Measurements from ENCODE around the gene ENO4. TPM values are rescaled to one million over a fixed set of nuclear protein-coding genes. Genes with fewer than 3 reads are reported as not detected.

Gene ENO4
- total RNA-seq, 1 donor from 2014 or later, result not detected

DNA sequence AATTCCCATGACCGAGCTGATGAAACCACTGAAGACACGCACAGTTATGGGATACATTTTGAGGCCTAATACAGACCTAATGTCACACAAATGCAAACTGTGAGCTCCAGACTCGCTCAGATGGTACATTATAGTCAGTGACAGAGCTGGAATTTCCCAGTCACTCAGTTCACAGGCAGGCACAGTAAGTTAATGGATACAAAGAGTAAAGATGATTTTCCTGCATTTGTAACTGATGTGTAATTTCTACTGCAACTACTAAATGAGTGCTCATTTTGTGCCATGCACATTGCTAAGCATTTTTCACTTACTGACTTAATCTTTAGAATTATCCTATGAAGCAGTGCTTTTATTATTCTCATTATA is 56.5 kb downstream of the ENO4 start:
- Histone ChIP-seq H3K4me1 (ENCODE audit: control insufficient read depth in 3 of 3, insufficient read depth in 3 of 3, low read length in 3 of 3) (no peaks in the 10 kb centered on the region), H3K27me3 (ENCODE audit: control insufficient read depth in 3 of 3, insufficient read depth in 3 of 3, low read length in 3 of 3) (no peaks in the 10 kb centered on the region), H3K9ac (ENCODE audit: low read depth in 1 of 3, low read length in 3 of 3) (no peak overlapping the region), H3K9me3 (ENCODE audit: control insufficient read depth in 3 of 3, low read length in 3 of 3) (no peaks in the 10 kb centered on the region), H3K4me3 (ENCODE audit: low read length in 3 of 3) (no peak overlapping the region), H3K27ac (ENCODE audit: low read depth, low read length) (no peak overlapping the region), H3K36me3 (ENCODE audit: control insufficient read depth in 3 of 3, insufficient read depth in 3 of 3, low read length in 3 of 3) (no peaks in the 10 kb centered on the region)

DNA sequence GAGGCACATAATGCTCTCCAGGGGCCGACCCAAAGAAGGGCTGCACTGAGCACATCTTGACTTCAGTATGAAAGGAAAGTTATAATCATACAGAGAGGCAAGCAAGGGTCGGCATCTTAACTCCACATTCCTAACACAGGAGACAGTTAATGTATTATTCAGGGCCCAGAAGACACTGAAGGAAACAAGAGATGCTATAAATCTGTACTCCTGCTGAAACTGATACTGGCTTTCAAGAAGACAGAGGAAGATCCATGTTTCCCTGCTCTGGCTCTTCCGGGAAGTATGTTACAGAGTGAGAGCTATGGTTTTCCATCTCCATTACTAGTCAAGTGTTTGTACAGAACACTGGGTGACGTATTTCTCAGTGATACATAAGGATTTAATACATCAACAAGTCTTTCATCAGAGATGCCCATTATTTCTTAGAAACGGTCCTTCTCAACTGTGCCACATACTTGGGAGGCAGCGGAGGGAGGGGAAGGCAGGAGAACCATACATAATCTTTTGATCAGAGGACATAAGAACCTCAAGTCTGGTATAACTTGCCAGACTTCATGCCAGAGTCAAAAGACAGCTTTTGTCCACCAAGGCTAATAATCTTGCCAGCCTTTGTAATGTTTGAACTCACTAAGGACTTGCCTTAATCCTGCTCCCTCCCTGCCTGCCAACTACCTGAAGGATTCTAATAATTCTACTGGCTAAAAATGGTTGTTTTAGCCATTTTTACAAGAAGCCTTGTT is 58.1 kb downstream of the ENO4 start:
- Histone ChIP-seq H3K36me3 (ENCODE audit: control insufficient read depth in 3 of 3, insufficient read depth in 3 of 3, low read length in 3 of 3) (no peaks in the 10 kb centered on the region), H3K9me3 (ENCODE audit: control insufficient read depth in 3 of 3, low read length in 3 of 3) (no peaks in the 10 kb centered on the region), H3K27ac (ENCODE audit: low read depth, low read length) (no peak overlapping the region), H3K9ac (ENCODE audit: low read depth in 1 of 3, low read length in 3 of 3) (no peak overlapping the region), H3K27me3 (ENCODE audit: control insufficient read depth in 3 of 3, insufficient read depth in 3 of 3, low read length in 3 of 3) (no peaks in the 10 kb centered on the region), H3K4me3 (ENCODE audit: low read length in 3 of 3) (no peak overlapping the region), H3K4me1 (ENCODE audit: control insufficient read depth in 3 of 3, insufficient read depth in 3 of 3, low read length in 3 of 3) (no peaks in the 10 kb centered on the region)

DNA sequence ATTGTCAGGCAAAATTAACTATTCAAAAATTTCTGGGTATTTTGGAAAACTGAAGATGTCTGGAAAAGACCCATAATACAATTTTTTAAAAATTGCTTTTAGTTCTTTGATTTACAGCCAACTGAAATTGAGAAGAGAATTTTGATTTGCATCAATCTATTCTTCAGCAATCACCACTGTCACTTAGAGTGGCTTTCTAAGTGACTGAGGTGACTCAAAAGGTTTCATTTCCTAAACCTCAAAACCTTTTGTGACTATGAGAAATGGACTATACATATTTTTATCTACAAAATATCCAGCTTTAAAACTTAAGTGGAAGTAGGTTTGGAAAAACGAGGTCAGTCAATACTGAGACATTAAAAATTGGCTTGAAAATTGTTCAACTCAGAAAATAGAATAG is 60.0 kb downstream of the ENO4 start:
- no peak overlapping the region for H3K9ac ChIP-seq (ENCODE audit: low read depth in 1 of 3, low read length in 3 of 3)
- no peaks in the 10 kb centered on the region for H3K9me3 ChIP-seq (ENCODE audit: control insufficient read depth in 3 of 3, low read length in 3 of 3)
- H3K4me3 ChIP-seq (ENCODE audit: low read length in 3 of 3), result no peak overlapping the region
- no peaks in the 10 kb centered on the region for H3K36me3 ChIP-seq (ENCODE audit: control insufficient read depth in 3 of 3, insufficient read depth in 3 of 3, low read length in 3 of 3)
- H3K27me3 ChIP-seq (ENCODE audit: control insufficient read depth in 3 of 3, insufficient read depth in 3 of 3, low read length in 3 of 3), result no peaks in the 10 kb centered on the region
- H3K4me1 ChIP-seq (ENCODE audit: control insufficient read depth in 3 of 3, insufficient read depth in 3 of 3, low read length in 3 of 3), result no peaks in the 10 kb centered on the region
- no peak overlapping the region for H3K27ac ChIP-seq (ENCODE audit: low read depth, low read length)

DNA sequence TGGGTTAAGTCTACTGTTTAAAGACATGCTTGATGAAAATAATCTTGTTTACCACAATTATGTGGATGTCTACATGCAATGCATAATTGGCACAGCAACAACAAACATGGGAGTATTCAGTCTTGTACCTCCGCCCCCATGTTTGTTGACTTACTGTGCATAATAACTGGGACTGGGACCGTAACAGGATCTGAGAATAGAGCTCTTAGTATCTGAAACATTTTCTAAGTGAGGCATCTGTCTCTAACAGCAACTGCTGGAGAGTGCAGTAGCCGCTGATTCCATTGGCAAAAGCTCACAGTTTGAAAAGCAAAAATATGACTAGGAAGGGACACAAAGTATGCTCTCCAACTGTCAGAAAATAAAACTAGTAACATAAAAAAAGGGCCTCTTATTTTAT is 61.6 kb downstream of the ENO4 start:
- Histone ChIP-seq H3K36me3 (ENCODE audit: control insufficient read depth in 3 of 3, insufficient read depth in 3 of 3, low read length in 3 of 3) (no peaks in the 10 kb centered on the region), H3K27me3 (ENCODE audit: control insufficient read depth in 3 of 3, insufficient read depth in 3 of 3, low read length in 3 of 3) (no peaks in the 10 kb centered on the region), H3K27ac (ENCODE audit: low read depth, low read length) (no peak overlapping the region), H3K9ac (ENCODE audit: low read depth in 1 of 3, low read length in 3 of 3) (no peak overlapping the region), H3K9me3 (ENCODE audit: control insufficient read depth in 3 of 3, low read length in 3 of 3) (no peaks in the 10 kb centered on the region), H3K4me3 (ENCODE audit: low read length in 3 of 3) (no peak overlapping the region), H3K4me1 (ENCODE audit: control insufficient read depth in 3 of 3, insufficient read depth in 3 of 3, low read length in 3 of 3) (no peaks in the 10 kb centered on the region)

DNA sequence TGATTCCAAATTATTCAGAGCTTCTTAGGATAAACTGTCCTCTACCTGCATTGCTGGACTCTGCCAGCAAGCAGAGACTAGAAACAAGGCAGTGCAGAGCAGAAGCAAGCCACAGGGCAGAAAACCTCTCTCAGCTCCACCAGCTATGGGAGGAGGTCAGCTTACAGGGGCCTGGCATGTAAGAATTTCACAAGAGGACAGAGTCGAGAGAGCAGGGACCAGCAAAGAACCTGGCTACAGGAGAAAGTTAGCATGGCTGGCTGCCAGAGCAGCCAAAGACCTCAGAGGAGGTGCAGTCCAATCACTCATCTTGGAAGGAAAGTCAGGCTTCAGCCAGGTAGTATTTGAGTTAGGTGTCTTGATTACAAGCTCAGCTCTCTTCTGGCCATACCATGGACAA is 62.9 kb downstream of the ENO4 start:
- Histone ChIP-seq H3K27me3 (ENCODE audit: control insufficient read depth in 3 of 3, insufficient read depth in 3 of 3, low read length in 3 of 3) (no peaks in the 10 kb centered on the region), H3K36me3 (ENCODE audit: control insufficient read depth in 3 of 3, insufficient read depth in 3 of 3, low read length in 3 of 3) (no peaks in the 10 kb centered on the region), H3K27ac (ENCODE audit: low read depth, low read length) (no peak overlapping the region), H3K4me1 (ENCODE audit: control insufficient read depth in 3 of 3, insufficient read depth in 3 of 3, low read length in 3 of 3) (no peaks in the 10 kb centered on the region), H3K4me3 (ENCODE audit: low read length in 3 of 3) (no peak overlapping the region), H3K9me3 (ENCODE audit: control insufficient read depth in 3 of 3, low read length in 3 of 3) (no peaks in the 10 kb centered on the region), H3K9ac (ENCODE audit: low read depth in 1 of 3, low read length in 3 of 3) (no peak overlapping the region)

DNA sequence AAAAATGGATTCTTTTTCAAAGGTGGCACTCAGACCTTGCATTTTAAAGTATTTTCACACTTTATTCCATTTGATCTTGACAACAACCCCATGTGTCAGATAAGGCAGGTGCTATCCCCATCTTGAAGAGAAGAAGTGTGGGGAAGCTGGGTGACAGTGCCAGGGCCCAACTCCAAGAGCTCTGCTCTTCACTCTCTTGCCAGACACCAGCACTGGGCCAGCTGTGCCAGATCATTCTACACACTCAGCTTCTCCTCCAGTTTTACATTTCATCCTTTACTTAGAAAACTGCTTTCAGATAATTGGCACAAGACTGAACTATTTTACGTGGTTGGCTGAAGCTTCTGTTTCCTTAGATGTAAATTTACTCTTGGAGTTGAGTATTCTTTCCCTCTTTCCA is 64.4 kb downstream of the ENO4 start:
- no peak overlapping the region for H3K4me3 ChIP-seq (ENCODE audit: low read length in 3 of 3)
- H3K27me3 ChIP-seq (ENCODE audit: control insufficient read depth in 3 of 3, insufficient read depth in 3 of 3, low read length in 3 of 3), result no peaks in the 10 kb centered on the region
- no peak overlapping the region for H3K9ac ChIP-seq (ENCODE audit: low read depth in 1 of 3, low read length in 3 of 3)
- H3K4me1 ChIP-seq (ENCODE audit: control insufficient read depth in 3 of 3, insufficient read depth in 3 of 3, low read length in 3 of 3), result no peaks in the 10 kb centered on the region
- H3K27ac ChIP-seq (ENCODE audit: low read depth, low read length), result no peak overlapping the region
- H3K36me3 ChIP-seq (ENCODE audit: control insufficient read depth in 3 of 3, insufficient read depth in 3 of 3, low read length in 3 of 3), result no peaks in the 10 kb centered on the region
- no peaks in the 10 kb centered on the region for H3K9me3 ChIP-seq (ENCODE audit: control insufficient read depth in 3 of 3, low read length in 3 of 3)

DNA sequence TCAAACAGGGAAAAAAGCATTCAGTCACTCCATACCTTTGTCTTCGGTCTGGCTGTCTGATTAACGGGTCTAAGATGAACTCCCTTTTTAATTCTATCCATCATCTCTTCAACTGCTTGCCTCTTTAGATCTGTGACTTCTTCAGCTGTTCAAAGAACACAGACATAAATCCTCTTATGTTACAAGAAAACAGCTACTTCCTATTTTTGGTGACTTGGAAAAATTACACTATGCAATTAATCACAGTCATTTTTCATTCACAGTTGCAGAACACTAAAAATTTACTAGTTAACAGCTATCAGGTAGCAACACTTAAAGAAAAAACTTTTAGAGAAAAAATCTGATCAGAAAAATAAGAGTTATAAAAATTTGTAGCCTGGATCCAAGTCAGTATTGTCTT is 66.0 kb downstream of the ENO4 start:
- H3K27me3 ChIP-seq (ENCODE audit: control insufficient read depth in 3 of 3, insufficient read depth in 3 of 3, low read length in 3 of 3), result no peaks in the 10 kb centered on the region
- H3K4me3 ChIP-seq (ENCODE audit: low read length in 3 of 3), result no peak overlapping the region

DNA sequence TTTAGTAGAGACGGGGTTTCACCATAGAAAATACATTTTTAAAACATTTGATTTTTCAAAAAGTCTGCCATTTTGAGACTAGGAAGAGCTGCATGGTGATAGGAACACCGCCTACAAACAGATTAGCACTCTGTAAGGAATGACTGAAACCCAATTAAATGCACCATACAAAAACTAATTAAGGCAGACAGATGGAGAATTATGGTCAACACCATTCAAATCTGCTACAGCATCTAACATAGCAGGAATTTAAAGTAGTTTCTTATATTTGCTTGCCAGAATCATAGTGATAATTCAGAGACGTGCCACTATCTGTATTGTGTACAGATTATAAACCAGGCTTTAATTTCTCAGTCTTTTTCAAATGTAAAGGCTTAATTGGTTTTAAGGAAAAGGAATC is 68.2 kb downstream of the ENO4 start:
- H3K9ac ChIP-seq (ENCODE audit: low read depth in 1 of 3, low read length in 3 of 3), result no peak overlapping the region
- H3K36me3 ChIP-seq (ENCODE audit: control insufficient read depth in 3 of 3, insufficient read depth in 3 of 3, low read length in 3 of 3), result no peaks in the 10 kb centered on the region
- no peak overlapping the region for H3K27ac ChIP-seq (ENCODE audit: low read depth, low read length)
- no peaks in the 10 kb centered on the region for H3K9me3 ChIP-seq (ENCODE audit: control insufficient read depth in 3 of 3, low read length in 3 of 3)
- H3K4me1 ChIP-seq (ENCODE audit: control insufficient read depth in 3 of 3, insufficient read depth in 3 of 3, low read length in 3 of 3), result no peaks in the 10 kb centered on the region
- H3K27me3 ChIP-seq (ENCODE audit: control insufficient read depth in 3 of 3, insufficient read depth in 3 of 3, low read length in 3 of 3), result no peaks in the 10 kb centered on the region
- H3K4me3 ChIP-seq (ENCODE audit: low read length in 3 of 3), result no peak overlapping the region

More for the DNA sequence above, 66.0 kb downstream of the ENO4 start:
- no peaks in the 10 kb centered on the region for H3K9me3 ChIP-seq (ENCODE audit: control insufficient read depth in 3 of 3, low read length in 3 of 3)
- H3K27ac ChIP-seq (ENCODE audit: low read depth, low read length), result no peak overlapping the region
- H3K9ac ChIP-seq (ENCODE audit: low read depth in 1 of 3, low read length in 3 of 3), result no peak overlapping the region
- no peaks in the 10 kb centered on the region for H3K36me3 ChIP-seq (ENCODE audit: control insufficient read depth in 3 of 3, insufficient read depth in 3 of 3, low read length in 3 of 3)
- H3K4me1 ChIP-seq (ENCODE audit: control insufficient read depth in 3 of 3, insufficient read depth in 3 of 3, low read length in 3 of 3), result no peaks in the 10 kb centered on the region

DNA sequence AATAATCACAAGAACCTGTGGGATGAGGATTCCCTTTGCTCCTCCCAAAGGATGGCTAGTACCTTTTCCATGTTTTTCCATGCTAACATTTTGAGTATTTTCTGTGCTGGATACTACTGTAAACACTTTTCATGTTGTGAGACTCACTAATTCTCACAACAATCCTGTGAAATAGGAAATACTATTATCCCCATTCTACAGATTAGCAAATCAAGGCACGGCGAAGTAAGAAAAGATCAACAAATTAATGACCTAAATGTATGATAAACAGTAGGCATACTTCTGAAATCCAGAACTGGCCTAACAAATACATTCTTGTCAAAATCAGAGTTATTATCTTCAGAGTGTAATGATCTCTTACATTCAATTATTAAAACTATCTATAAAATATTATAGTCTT is 69.3 kb downstream of the ENO4 start:
- Histone ChIP-seq H3K9ac (ENCODE audit: low read depth in 1 of 3, low read length in 3 of 3) (no peak overlapping the region), H3K36me3 (ENCODE audit: control insufficient read depth in 3 of 3, insufficient read depth in 3 of 3, low read length in 3 of 3) (no peaks in the 10 kb centered on the region), H3K27me3 (ENCODE audit: control insufficient read depth in 3 of 3, insufficient read depth in 3 of 3, low read length in 3 of 3) (no peaks in the 10 kb centered on the region), H3K4me1 (ENCODE audit: control insufficient read depth in 3 of 3, insufficient read depth in 3 of 3, low read length in 3 of 3) (no peaks in the 10 kb centered on the region), H3K4me3 (ENCODE audit: low read length in 3 of 3) (no peak overlapping the region), H3K9me3 (ENCODE audit: control insufficient read depth in 3 of 3, low read length in 3 of 3) (no peaks in the 10 kb centered on the region), H3K27ac (ENCODE audit: low read depth, low read length) (no peak overlapping the region)

DNA sequence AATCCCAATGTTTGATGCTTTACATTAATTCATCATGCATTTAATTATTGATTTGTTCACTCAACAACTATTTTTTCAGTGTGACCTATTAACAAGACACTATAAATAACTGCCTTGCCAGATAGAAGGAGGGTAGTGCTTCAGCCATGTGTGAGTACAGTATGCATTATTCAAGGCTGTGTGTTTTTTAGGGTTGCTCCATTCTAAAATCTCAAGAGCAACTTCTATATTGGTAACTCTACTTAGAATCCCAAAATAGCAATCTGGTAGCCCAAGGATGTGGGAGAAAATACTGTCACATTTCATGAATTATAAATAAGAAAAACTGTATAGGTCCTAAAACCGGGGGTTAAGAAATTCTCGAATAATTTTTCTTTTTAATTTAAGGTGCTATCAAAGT is 69.9 kb downstream of the ENO4 start:
- no peak overlapping the region for H3K27ac ChIP-seq (ENCODE audit: low read depth, low read length)
- H3K4me3 ChIP-seq (ENCODE audit: low read length in 3 of 3), result no peak overlapping the region
- H3K9ac ChIP-seq (ENCODE audit: low read depth in 1 of 3, low read length in 3 of 3), result no peak overlapping the region
- H3K4me1 ChIP-seq (ENCODE audit: control insufficient read depth in 3 of 3, insufficient read depth in 3 of 3, low read length in 3 of 3), result no peaks in the 10 kb centered on the region
- no peaks in the 10 kb centered on the region for H3K27me3 ChIP-seq (ENCODE audit: control insufficient read depth in 3 of 3, insufficient read depth in 3 of 3, low read length in 3 of 3)
- no peaks in the 10 kb centered on the region for H3K36me3 ChIP-seq (ENCODE audit: control insufficient read depth in 3 of 3, insufficient read depth in 3 of 3, low read length in 3 of 3)
- no peaks in the 10 kb centered on the region for H3K9me3 ChIP-seq (ENCODE audit: control insufficient read depth in 3 of 3, low read length in 3 of 3)
